ENCODE measurements around the gene DENND5B.
"Not testable (repeated sequence)": the region's sequence is repeated elsewhere in the genome, so short reads cannot be mapped to it uniquely, and the experiment has no call there.

DENND5B gene

GRCh38 chr12:31550590-31550989, 40.3 kb downstream of the DENND5B start:
- not testable (repeated sequence) for DNase-seq

GRCh38 chr12:31536672-31537071, 54.3 kb downstream of the DENND5B start:
- no peak for DNase-seq

- DNase-seq = no peak
Observed at GRCh38 chr12:31533470-31533869, 57.5 kb downstream of the DENND5B start.

- no peak for DNase-seq
Observed at GRCh38 chr12:31531893-31532292, 59.0 kb downstream of the DENND5B start.

GRCh38 chr12:31528095-31528494, 62.8 kb downstream of the DENND5B start:
- DNase-seq = no peak

GRCh38 chr12:31527083-31527482, 63.9 kb downstream of the DENND5B start:
- no peak for DNase-seq

GRCh38 chr12:31526158-31526546, 64.8 kb downstream of the DENND5B start:
- no peak for DNase-seq

- no peak for DNase-seq
Observed at GRCh38 chr12:31525496-31526157, 65.3 kb downstream of the DENND5B start.

- no peak for DNase-seq
Observed at GRCh38 chr12:31524791-31525495, 66.0 kb downstream of the DENND5B start.

- DNase-seq = no peak
Observed at GRCh38 chr12:31523306-31523705, 67.6 kb downstream of the DENND5B start.

GRCh38 chr12:31522607-31523006, 68.3 kb downstream of the DENND5B start:
- no peak for DNase-seq

- no peak for DNase-seq
Observed at GRCh38 chr12:31521964-31522363, 69.0 kb downstream of the DENND5B start.

- no peak for DNase-seq
Observed at GRCh38 chr12:31519511-31519910, 71.4 kb downstream of the DENND5B start.

GRCh38 chr12:31518680-31519227, 72.2 kb downstream of the DENND5B start:
- peak; percentile 40 for DNase-seq

GRCh38 chr12:31517994-31518393, 72.9 kb downstream of the DENND5B start:
- DNase-seq = no peak

- no peak for DNase-seq
Observed at GRCh38 chr12:31516702-31517101, 74.2 kb downstream of the DENND5B start.

GRCh38 chr12:31514912-31515311, 76.0 kb downstream of the DENND5B start:
- DNase-seq = no peak

- DNase-seq = no peak
Observed at GRCh38 chr12:31510034-31510433, 80.9 kb downstream of the DENND5B start.

- DNase-seq = no peak
Observed at GRCh38 chr12:31508436-31509150, 82.3 kb downstream of the DENND5B start.

- no peak for DNase-seq
Observed at GRCh38 chr12:31507966-31508365, 83.0 kb downstream of the DENND5B start.

- DNase-seq = no peak
Observed at GRCh38 chr12:31506515-31507306, 84.2 kb downstream of the DENND5B start.

GRCh38 chr12:31504625-31505222, 86.2 kb downstream of the DENND5B start:
- DNase-seq = no peak
